ENCODE measurements around the gene PCP4L1.
"Not testable (repeated sequence)": the region's sequence is repeated elsewhere in the genome, so short reads cannot be mapped to it uniquely, and the experiment has no call there.

Gene PCP4L1

GRCh38 chr1:161229896-161230295 is 28.6 kb upstream of the PCP4L1 start:
- DNase-seq, result no peak

GRCh38 chr1:161230762-161231161 is 27.8 kb upstream of the PCP4L1 start:
- DNase-seq, result no peak

GRCh38 chr1:161233102-161233501 is 25.4 kb upstream of the PCP4L1 start:
- no peak for DNase-seq

- no peak for DNase-seq
Observed at GRCh38 chr1:161235957-161236775, 22.4 kb upstream of the PCP4L1 start.

- no peak for DNase-seq
Observed at GRCh38 chr1:161238039-161238473, 20.5 kb upstream of the PCP4L1 start, which contains the start of gene NR1I3. NR1I3 (minus strand) TSS chr1:161238203; CDS start chr1:161236565, 1,638 bp downstream.

GRCh38 chr1:161241682-161242081 is 16.9 kb upstream of the PCP4L1 start:
- no peak for DNase-seq

GRCh38 chr1:161242313-161242712 is 16.2 kb upstream of the PCP4L1 start:
- no peak for DNase-seq

- DNase-seq, result no peak
Observed at GRCh38 chr1:161244888-161245287, 13.7 kb upstream of the PCP4L1 start.

GRCh38 chr1:161250100-161250499 is 8.4 kb upstream of the PCP4L1 start:
- not testable (repeated sequence) for DNase-seq

GRCh38 chr1:161250829-161251228 is 7.7 kb upstream of the PCP4L1 start:
- DNase-seq, result no peak

- DNase-seq, result no peak
Observed at GRCh38 chr1:161251579-161251978, 7.0 kb upstream of the PCP4L1 start.

- DNase-seq, result not testable (repeated sequence)
Observed at GRCh38 chr1:161255302-161255701, 3.2 kb upstream of the PCP4L1 start.

- DNase-seq, result not testable (repeated sequence)
Observed at GRCh38 chr1:161255955-161256520, 2.5 kb upstream of the PCP4L1 start.

GRCh38 chr1:161257109-161257508 is 1.4 kb upstream of the PCP4L1 start:
- DNase-seq, result not testable (repeated sequence)

- no peak for DNase-seq
Observed at GRCh38 chr1:161259345-161259702, 779 bp downstream of the PCP4L1 start.

GRCh38 chr1:161259765-161260164 is 1.2 kb downstream of the PCP4L1 start:
- no peak for DNase-seq

GRCh38 chr1:161260376-161261260 is 2.1 kb downstream of the PCP4L1 start:
- DNase-seq, result no peak

GRCh38 chr1:161261261-161262235 is 3.0 kb downstream of the PCP4L1 start:
- no peak for DNase-seq

- DNase-seq, result no peak
Observed at GRCh38 chr1:161265305-161265704, 6.8 kb downstream of the PCP4L1 start.

- no peak for DNase-seq
Observed at GRCh38 chr1:161266202-161266601, 7.7 kb downstream of the PCP4L1 start.

GRCh38 chr1:161266836-161267235 is 8.3 kb downstream of the PCP4L1 start:
- DNase-seq, result no peak

GRCh38 chr1:161267321-161267720 is 8.8 kb downstream of the PCP4L1 start:
- DNase-seq, result no peak
